Activated CD4-positive, alpha-beta T cell treated with anti-CD3 and anti-CD28 coated beads for 24 hours (primary cell): Measurements from ENCODE around the gene GPR18.

Experiments used
- DNase-seq, 2 donors: peaks; one replicate each; pipeline ENCODE4 v3.0.0-alpha.2; 2020; ENCODE audit warnings: low read depth in 2 of 2

The GPR18 gene

DNA sequence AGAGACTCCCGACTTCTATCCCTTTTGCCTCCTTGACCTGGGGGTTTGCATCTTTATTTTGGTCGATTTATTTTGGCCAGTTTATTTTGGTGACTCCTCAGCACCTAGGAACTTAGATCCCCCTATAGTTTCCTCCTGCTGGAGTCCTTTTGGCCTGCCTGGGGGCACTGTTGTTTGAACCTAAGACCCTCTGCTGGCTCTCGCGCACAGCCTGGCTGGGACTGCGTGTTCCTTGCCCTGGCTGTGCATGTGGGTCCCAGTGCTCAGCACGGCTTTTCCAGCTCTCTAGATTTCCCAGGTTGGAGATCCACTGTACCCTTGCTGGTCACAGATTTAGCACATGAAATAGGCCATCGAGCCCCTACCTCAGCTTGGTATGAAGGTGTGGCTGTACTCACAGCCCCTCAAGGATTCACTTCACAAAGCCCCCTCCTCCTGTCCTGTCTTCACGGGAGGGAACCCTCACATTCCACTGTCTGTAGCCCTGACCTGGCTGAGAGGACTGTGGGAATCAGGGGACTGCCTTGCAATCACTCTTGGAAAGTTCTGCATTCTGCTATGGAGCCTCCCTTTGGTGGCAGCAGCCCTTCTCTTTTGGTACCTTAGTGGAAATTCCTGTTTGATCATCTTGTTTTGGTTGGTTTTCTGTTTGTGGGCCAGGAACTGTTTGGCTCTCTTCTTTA lies 49.2 kb downstream of the GPR18 start:
- no peak for DNase-seq

DNA sequence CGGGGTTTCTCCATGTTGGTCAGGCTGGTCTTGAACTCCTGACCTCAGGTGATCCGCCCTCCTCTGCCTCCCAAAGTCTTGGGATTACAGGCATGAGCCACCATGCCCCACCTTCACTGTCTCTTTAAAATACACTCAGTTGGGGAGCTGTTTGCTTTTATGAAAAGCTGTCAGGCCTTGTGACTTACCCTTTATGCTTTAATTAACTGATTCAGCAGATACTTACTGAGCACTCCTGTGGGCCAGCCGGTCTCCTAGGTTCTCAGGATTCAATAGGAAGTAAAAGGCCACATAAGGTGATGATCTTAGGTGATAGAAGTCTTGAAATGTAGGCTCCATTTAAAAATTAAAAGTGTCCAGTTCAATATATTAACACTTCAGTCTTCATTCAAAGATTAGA lies 50.0 kb downstream of the GPR18 start:
- no peak for DNase-seq

DNA sequence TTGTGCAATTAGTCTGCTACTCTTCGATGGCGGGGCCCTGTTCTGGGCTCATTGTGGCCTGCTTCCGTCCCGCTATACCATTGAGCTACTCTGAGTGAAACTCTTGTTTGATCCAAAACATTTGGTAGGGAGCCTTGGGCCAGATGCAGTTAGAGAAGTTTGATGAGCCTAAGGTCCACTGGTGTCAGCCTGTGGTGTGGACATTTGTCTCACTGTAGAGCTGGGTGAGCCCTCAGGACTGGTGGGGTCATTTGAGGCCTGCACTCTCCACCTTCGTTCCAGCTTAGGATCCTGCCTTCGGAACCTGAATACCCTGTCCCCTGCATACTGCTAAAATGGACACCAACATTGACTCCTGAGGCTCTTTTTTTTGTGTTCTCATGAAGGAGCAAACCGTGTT lies 50.7 kb downstream of the GPR18 start:
- DNase-seq, result no peak

DNA sequence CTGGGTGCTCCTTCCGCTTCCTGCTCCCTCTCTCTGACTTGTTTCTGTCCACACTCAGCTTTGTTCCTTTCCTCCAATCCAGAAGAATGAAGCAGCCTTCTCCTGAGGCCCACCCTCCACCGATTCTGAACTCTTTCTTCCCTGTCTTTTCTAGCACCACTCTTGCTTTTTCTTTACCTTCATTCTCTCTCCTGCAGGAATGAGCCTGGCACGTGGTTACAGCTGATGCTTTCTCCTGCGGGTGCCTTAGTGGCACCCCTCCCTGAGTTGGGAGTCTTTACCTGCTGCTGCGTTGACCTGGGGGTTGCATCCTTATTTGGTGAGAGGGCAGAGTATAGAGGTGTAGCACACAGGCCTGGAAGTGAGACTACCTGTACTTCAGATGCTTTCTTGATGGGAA lies 51.3 kb downstream of the GPR18 start:
- DNase-seq, result no peak

DNA sequence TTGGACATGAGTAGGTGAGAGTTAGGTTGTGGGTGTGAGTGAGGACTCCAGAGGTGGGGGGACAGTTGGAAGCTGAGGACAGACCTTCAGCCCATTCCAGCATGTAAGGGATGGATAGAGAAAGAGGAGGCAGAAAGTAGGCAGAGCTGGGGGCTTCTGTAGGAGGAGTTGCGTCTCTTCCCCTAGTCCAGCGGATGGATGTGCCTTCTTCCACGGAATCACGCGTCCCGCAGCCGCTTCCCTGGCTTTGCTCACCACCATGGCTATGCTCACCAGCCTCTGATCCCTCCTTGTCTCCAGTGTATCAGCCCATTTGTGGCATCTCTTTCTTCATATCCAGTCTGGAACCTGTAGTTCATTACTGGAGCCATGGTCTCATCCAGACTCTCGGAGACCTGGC lies 52.0 kb downstream of the GPR18 start:
- no peak for DNase-seq

DNA sequence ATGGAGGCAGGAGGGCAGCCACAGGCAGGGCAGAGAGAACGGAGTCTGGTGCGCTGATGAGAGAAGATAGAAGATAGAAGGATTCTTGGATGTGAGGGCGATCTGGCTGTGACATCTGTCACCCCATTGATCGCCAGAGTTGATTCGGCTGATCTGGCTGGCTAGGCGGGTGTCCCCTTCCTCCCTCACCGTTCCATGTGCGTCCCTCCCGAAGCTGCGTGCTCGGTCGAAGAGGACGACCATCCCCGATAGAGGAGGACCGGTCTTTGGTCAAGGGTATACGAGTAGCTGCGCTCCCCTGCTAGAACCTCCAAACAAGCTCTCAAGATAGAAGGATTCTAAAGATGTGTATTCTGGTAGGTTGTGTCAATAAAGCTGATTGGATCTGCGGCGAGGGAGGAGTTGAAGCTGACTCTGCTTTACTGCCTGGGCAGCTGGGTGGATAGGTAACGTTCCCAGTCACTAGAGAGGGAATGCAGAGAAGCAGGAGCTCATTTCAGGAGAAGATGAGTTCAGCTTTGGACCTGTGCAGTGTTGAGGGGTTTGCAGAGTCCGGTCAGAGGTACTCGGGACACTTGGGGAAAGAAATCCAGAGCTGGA lies 52.5 kb downstream of the GPR18 start:
- no peak for DNase-seq
